HEK293T (cell line): ENCODE measurements around the gene NPAS3.

Source experiments
- BHLHE40 ChIP-seq: fragments of 450-650 bp; IDR thresholded peaks from 2 replicates; pipeline ENCODE4 v1.6.1; 2016; ENCODE audit warnings: mild to moderate bottlenecking, moderate library complexity, borderline replicate concordance
- CTBP1 ChIP-seq: fragments of 450-650 bp; IDR thresholded peaks from 2 replicates; pipeline ENCODE4 v1.6.1; 2016; ENCODE audit warnings: borderline replicate concordance
- ELF4 ChIP-seq: fragments of 450-650 bp; IDR thresholded peaks from 2 replicates; pipeline ENCODE4 v1.6.1; 2017; ENCODE audit warnings: antibody characterized with exemption
- FOXK2 ChIP-seq: fragments of 450-650 bp; IDR thresholded peaks from 2 replicates; pipeline ENCODE4 v1.6.1; 2016; ENCODE audit warnings: mild to moderate bottlenecking
- FOXM1 ChIP-seq: fragments of 450-650 bp; IDR thresholded peaks from 2 replicates; pipeline ENCODE4 v1.6.1; 2017; ENCODE audit warnings: mild to moderate bottlenecking, borderline replicate concordance
- NFRKB ChIP-seq: fragments of 450-650 bp; IDR thresholded peaks from 2 replicates; pipeline ENCODE4 v1.6.1; 2016; ENCODE audit warnings: mild to moderate bottlenecking, moderate library complexity
- SP1 ChIP-seq: fragments of 450-650 bp; IDR thresholded peaks from 2 replicates; pipeline ENCODE4 v1.6.1; 2017
- SUZ12 ChIP-seq: fragments of 450-650 bp; IDR thresholded peaks from 2 replicates; pipeline ENCODE4 v1.6.1; 2016; ENCODE audit warnings: mild to moderate bottlenecking
- TARDBP ChIP-seq: fragments of 450-650 bp; IDR thresholded peaks from 2 replicates; pipeline ENCODE4 v1.6.1; 2016
- ZNF384 ChIP-seq: fragments of 450-650 bp; IDR thresholded peaks from 2 replicates; pipeline ENCODE4 v1.6.1; 2016
- TF ChIP-seq, protein P1 (sequence below): fragments of 450-650 bp; IDR thresholded peaks from 2 replicates; pipeline ENCODE4 v1.6.1; 2016

DNA sequence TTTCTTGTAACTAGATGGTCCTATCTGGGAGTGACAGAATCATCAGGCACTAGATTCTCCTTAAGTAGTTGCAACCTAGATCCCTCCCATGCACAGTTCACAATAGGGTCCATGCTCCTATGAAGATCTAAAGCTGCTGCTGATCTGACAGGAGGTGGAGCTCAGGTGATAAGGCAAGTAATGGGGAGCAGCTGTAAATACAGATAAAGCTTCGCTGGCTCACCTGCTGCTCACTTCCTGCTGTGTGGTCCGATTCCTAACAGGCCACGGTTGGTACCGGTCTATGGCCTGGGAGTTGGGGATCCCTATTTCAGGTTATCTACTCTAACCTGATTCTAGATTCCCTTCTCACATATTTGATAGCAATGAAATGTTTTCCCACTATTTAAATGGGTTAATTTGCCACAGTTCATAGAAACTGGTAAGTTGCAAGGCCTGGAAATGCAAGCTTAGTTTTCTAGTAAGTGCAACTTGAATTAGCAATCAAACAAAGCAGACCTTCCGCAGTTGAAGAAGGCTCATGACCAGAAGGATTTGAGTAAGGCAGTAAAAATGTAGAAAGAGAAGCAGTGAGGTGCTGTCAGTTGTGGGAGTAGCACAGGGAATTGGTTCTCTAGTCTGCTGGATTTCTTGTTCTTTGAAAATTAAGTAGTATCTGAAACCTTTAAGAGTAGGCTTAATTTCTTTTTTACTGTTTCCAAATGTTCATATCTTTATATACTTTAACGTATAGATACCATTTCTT is 679.9 kb downstream of the NPAS3 start:
- TF ChIP-seq SUZ12 (no peak), NFRKB (no peak), ZNF384 (no peak), SP1 (no peak), FOXM1 (no peak), FOXK2 (no peak), ELF4 (no peak), CTBP1 (no peak), TARDBP (no peak), BHLHE40 (no peak)
- TF ChIP-seq, protein P1, sequence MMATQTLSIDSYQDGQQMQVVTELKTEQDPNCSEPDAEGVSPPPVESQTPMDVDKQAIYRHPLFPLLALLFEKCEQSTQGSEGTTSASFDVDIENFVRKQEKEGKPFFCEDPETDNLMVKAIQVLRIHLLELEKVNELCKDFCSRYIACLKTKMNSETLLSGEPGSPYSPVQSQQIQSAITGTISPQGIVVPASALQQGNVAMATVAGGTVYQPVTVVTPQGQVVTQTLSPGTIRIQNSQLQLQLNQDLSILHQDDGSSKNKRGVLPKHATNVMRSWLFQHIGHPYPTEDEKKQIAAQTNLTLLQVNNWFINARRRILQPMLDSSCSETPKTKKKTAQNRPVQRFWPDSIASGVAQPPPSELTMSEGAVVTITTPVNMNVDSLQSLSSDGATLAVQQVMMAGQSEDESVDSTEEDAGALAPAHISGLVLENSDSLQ = no peak
